DOHH2 (cell line): ENCODE results near the gene MB21D2.

Source experiments
- H3F3A ChIP-seq: fragments of 200-600 bp; sonication (generic), shearing (Covaris generic); 2 replicates; pipeline ENCODE4 v1.6.0; 2016; ENCODE audit warnings: antibody characterized with exemption, mild to moderate bottlenecking; ENCODE audit not compliant: control insufficient read depth, insufficient read depth
- H3K27ac ChIP-seq: fragments of 200-600 bp; sonication (generic); 2 replicates; pipeline ENCODE4 v1.5.1; 2014; ENCODE audit warnings: low read depth, mild to moderate bottlenecking, low read length, moderate library complexity
- H3K27me3 ChIP-seq: fragments of 200-600 bp; sonication (generic); 2 replicates; pipeline ENCODE4 v1.6.1; 2014; ENCODE audit warnings: mild to moderate bottlenecking, low read length, mixed read lengths; ENCODE audit not compliant: control insufficient read depth
- H3K36me3 ChIP-seq: fragments of 200-600 bp; sonication (generic); 2 replicates; pipeline ENCODE4 v1.6.1; 2014; ENCODE audit warnings: mild to moderate bottlenecking, low read length, moderate library complexity, mixed read lengths; ENCODE audit not compliant: control insufficient read depth
- H3K4me1 ChIP-seq: fragments of 200-600 bp; sonication (generic); 2 replicates; pipeline ENCODE4 v1.6.1; 2014; ENCODE audit warnings: mild to moderate bottlenecking, low read length, mixed read lengths; ENCODE audit not compliant: control insufficient read depth
- H3K4me2 ChIP-seq: fragments of 200-600 bp; sonication (generic); 2 replicates; pipeline ENCODE4 v1.6.0; 2014; ENCODE audit warnings: mild to moderate bottlenecking, low read length, moderate library complexity
- H3K4me3 ChIP-seq: fragments of 200-600 bp; sonication (generic); 2 replicates; pipeline ENCODE4 v1.5.1; 2014; ENCODE audit warnings: mild to moderate bottlenecking, low read length, mixed read lengths
- H3K79me2 ChIP-seq: fragments of 200-600 bp; sonication (generic); 2 replicates; pipeline ENCODE4 v1.6.1; 2014; ENCODE audit warnings: mild to moderate bottlenecking, low read length, mixed read lengths; ENCODE audit not compliant: control insufficient read depth
- H3K9me2 ChIP-seq: fragments of 200-600 bp; sonication (generic); replicated peaks from 2 replicates; pipeline ENCODE4 v1.6.1; 2014; ENCODE audit warnings: mild to moderate bottlenecking, low read length, mixed read lengths; ENCODE audit not compliant: control insufficient read depth
- H3K9me3 ChIP-seq: fragments of 200-600 bp; sonication (generic); 2 replicates; pipeline ENCODE4 v1.6.1; 2014; ENCODE audit warnings: antibody characterized with exemption, low read length, mixed read lengths; ENCODE audit not compliant: control insufficient read depth, insufficient read depth
- H4K20me1 ChIP-seq: fragments of 200-600 bp; sonication (generic); 2 replicates; pipeline ENCODE4 v1.6.0; 2014; ENCODE audit warnings: low read depth, mild to moderate bottlenecking, antibody characterized with exemption, low read length, moderate library complexity; ENCODE audit not compliant: control insufficient read depth, insufficient read depth
- CTCF ChIP-seq: fragments of 200-600 bp; sonication (generic); IDR thresholded peaks from one replicate; pipeline ENCODE4 v1.5.1; 2014; ENCODE audit warnings: antibody characterized with exemption, mild to moderate bottlenecking, low read depth, low read length; ENCODE audit not compliant: poor library complexity, severe bottlenecking
- EZH2phosphoT487 ChIP-seq: fragments of 200-600 bp; sonication (generic); IDR thresholded peaks from 2 replicates; pipeline ENCODE4 v1.6.1; 2017; ENCODE audit warnings: borderline replicate concordance, mild to moderate bottlenecking, antibody characterized with exemption, low read length, moderate library complexity, mixed read lengths

MB21D2 gene

DNA sequence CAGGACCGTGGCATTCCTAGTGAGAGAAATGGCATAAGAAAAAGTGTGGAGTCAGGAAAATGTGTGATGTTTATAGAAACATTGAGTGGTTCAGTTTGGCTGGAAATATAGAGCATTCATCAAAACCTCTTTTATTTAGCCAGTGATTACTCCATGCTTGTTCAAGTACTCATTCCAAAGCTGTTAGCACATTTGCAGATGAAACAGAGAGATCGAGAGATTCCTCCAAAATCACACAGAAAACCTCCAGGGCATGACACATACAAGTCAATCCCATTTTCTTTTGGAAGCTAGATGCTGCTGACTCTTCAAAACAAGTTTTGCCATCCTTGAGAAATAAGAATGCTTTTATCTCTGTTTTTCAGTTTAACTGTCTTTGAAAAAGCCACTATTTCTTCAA lies 11.5 kb upstream of the MB21D2 start:
- no peak overlapping the region for H3K4me2 ChIP-seq
- TF ChIP-seq EZH2phosphoT487: no peak
- TF ChIP-seq CTCF: no peak

GRCh38 chr3:192928720-192929119 lies 11.1 kb upstream of the MB21D2 start:
- no peaks in the 10 kb centered on the region for H3K79me2 ChIP-seq
- H3K36me3 ChIP-seq: no peaks in the 10 kb centered on the region
- TF ChIP-seq EZH2phosphoT487 (no peak), CTCF (no peak)
- no peaks in the 10 kb centered on the region for H3K27me3 ChIP-seq
- no peaks in the 10 kb centered on the region for H3K9me2 ChIP-seq
- H3K9me3 ChIP-seq: no peaks in the 10 kb centered on the region
- H3K4me1 ChIP-seq: no peaks in the 10 kb centered on the region
- no peak overlapping the region for H3K4me3 ChIP-seq
- no peaks in the 10 kb centered on the region for H4K20me1 ChIP-seq
- H3F3A ChIP-seq: no peaks in the 10 kb centered on the region
- H3K4me2 ChIP-seq: no peak overlapping the region
- no peak overlapping the region for H3K27ac ChIP-seq

More for the DNA sequence above, 11.5 kb upstream of the MB21D2 start:
- Histone ChIP-seq H3F3A (no peaks in the 10 kb centered on the region), H3K4me1 (no peaks in the 10 kb centered on the region), H3K79me2 (no peaks in the 10 kb centered on the region), H4K20me1 (no peaks in the 10 kb centered on the region), H3K27ac (no peak overlapping the region), H3K9me2 (no peaks in the 10 kb centered on the region), H3K27me3 (no peaks in the 10 kb centered on the region), H3K4me3 (no peak overlapping the region), H3K9me3 (no peaks in the 10 kb centered on the region), H3K36me3 (no peaks in the 10 kb centered on the region)

GRCh38 chr3:192928016-192928415 lies 10.4 kb upstream of the MB21D2 start:
- H3K9me2 ChIP-seq: no peaks in the 10 kb centered on the region
- TF ChIP-seq CTCF (no peak), EZH2phosphoT487 (no peak)
- no peaks in the 10 kb centered on the region for H3F3A ChIP-seq
- H3K4me1 ChIP-seq: no peaks in the 10 kb centered on the region
- no peak overlapping the region for H3K4me2 ChIP-seq
- no peak overlapping the region for H3K4me3 ChIP-seq
- no peaks in the 10 kb centered on the region for H3K27me3 ChIP-seq
- no peaks in the 10 kb centered on the region for H3K36me3 ChIP-seq
- H3K27ac ChIP-seq: no peak overlapping the region
- H3K79me2 ChIP-seq: no peaks in the 10 kb centered on the region
- no peaks in the 10 kb centered on the region for H3K9me3 ChIP-seq
- no peaks in the 10 kb centered on the region for H4K20me1 ChIP-seq

- H3K9me2 ChIP-seq: no peaks in the 10 kb centered on the region
- no peaks in the 10 kb centered on the region for H3K27me3 ChIP-seq
- TF ChIP-seq EZH2phosphoT487 (no peak), CTCF (no peak)
Measured at GRCh38 chr3:192927016-192927415, 9.4 kb upstream of the MB21D2 start.

More at GRCh38 chr3:192927016-192927415, 9.4 kb upstream of the MB21D2 start:
- Histone ChIP-seq H3K36me3 (no peaks in the 10 kb centered on the region), H3K79me2 (no peaks in the 10 kb centered on the region), H3K27ac (no peak overlapping the region), H3K9me3 (no peaks in the 10 kb centered on the region), H3K4me1 (no peaks in the 10 kb centered on the region), H3K4me3 (no peak overlapping the region), H4K20me1 (no peaks in the 10 kb centered on the region), H3F3A (no peaks in the 10 kb centered on the region), H3K4me2 (no peak overlapping the region)
